Stimulated activated CD4-positive, alpha-beta T cell treated with anti-CD3 and anti-CD28 coated beads, Interleukin-15, amount 100 ng/mL, for 1 hour (primary cell): ENCODE data around the gene YWHAQ.

Source experiments
- DNase-seq, 2 donors: peaks; one replicate each; pipeline ENCODE4 v3.0.0-alpha.2; 2020; ENCODE audit warnings: low read depth in 1 of 2, low spot score in 1 of 2

Gene YWHAQ

GRCh38 chr2:9655441-9656269, 24.9 kb upstream of the YWHAQ start:
- peak in 1 of 2 donors; percentile 37 for DNase-seq

- DNase-seq: no peak
Observed at GRCh38 chr2:9654452-9655100, 23.8 kb upstream of the YWHAQ start.

GRCh38 chr2:9653485-9654271, 22.9 kb upstream of the YWHAQ start:
- DNase-seq: no peak

GRCh38 chr2:9652898-9653479, 22.2 kb upstream of the YWHAQ start:
- no peak for DNase-seq

- no peak for DNase-seq
Observed at GRCh38 chr2:9652267-9652666, 21.5 kb upstream of the YWHAQ start.

GRCh38 chr2:9650119-9650821, 19.5 kb upstream of the YWHAQ start:
- DNase-seq: no peak

- DNase-seq: no peak
Observed at GRCh38 chr2:9649261-9649660, 18.5 kb upstream of the YWHAQ start.

- no peak for DNase-seq
Observed at GRCh38 chr2:9648821-9649220, 18.0 kb upstream of the YWHAQ start.

GRCh38 chr2:9647884-9648283, 17.1 kb upstream of the YWHAQ start:
- DNase-seq: no peak

- DNase-seq: no peak
Observed at GRCh38 chr2:9646196-9647030, 15.6 kb upstream of the YWHAQ start.

- DNase-seq: no peak
Observed at GRCh38 chr2:9644603-9645002, 13.8 kb upstream of the YWHAQ start.

- DNase-seq: no peak
Observed at GRCh38 chr2:9644021-9644420, 13.2 kb upstream of the YWHAQ start.

GRCh38 chr2:9641641-9642040, 10.8 kb upstream of the YWHAQ start:
- DNase-seq: no peak

GRCh38 chr2:9640403-9641104, 9.8 kb upstream of the YWHAQ start:
- no peak for DNase-seq

- no peak for DNase-seq
Observed at GRCh38 chr2:9639740-9640343, 9.0 kb upstream of the YWHAQ start.

- DNase-seq: no peak
Observed at GRCh38 chr2:9639000-9639602, 8.3 kb upstream of the YWHAQ start.

GRCh38 chr2:9638532-9638931, 7.7 kb upstream of the YWHAQ start:
- DNase-seq: no peak

- no peak for DNase-seq
Observed at GRCh38 chr2:9637330-9637729, 6.5 kb upstream of the YWHAQ start.

GRCh38 chr2:9634133-9634532, 3.3 kb upstream of the YWHAQ start:
- DNase-seq: no peak
